Left lung (tissue), 10 donors: Measurements from ENCODE around the gene MTMR1. TPM values are rescaled to one million over a fixed set of nuclear protein-coding genes. Genes with fewer than 3 reads are reported as not detected.

Experiments used
- ATAC-seq: fragments of 200-7000 bp; cut with Tn5 transposase; one replicate; pipeline ENCODE4 v1.9.1; 2020; ENCODE audit warnings: moderate library complexity
- DNase-seq, 4 donors: peaks; one replicate each; pipeline ENCODE4 v3.0.0-alpha.2; 2013 to 2020
- H3K27ac ChIP-seq, 2 donors: fragments of 200-600 bp; sonication (generic) in 1 of 2; one replicate each; pipeline versions ENCODE4 v1.5.0 to v1.8.0; 2020 to 2021
- H3K27me3 ChIP-seq, 2 donors: fragments of 200-600 bp; sonication (generic) in 1 of 2; one replicate each; pipeline versions ENCODE4 v1.5.0 to v1.8.0; 2020 to 2021
- H3K36me3 ChIP-seq, 2 donors: fragments of 200-600 bp; sonication (generic) in 1 of 2; one replicate each; pipeline versions ENCODE4 v1.5.0 to v1.8.0; 2020 to 2021
- H3K4me1 ChIP-seq, 2 donors: fragments of 200-600 bp; one replicate each; pipeline ENCODE4 v1.8.0; 2021
- H3K4me3 ChIP-seq, 2 donors: fragments of 200-600 bp; sonication (generic) in 1 of 2; one replicate each; pipeline versions ENCODE4 v1.5.0 to v1.8.0; 2020 to 2021; ENCODE audit warnings: mild to moderate bottlenecking in 1 of 2
- H3K9me3 ChIP-seq, 2 donors: fragments of 200-600 bp; sonication (generic) in 1 of 2; one replicate each; pipeline versions ENCODE4 v1.5.0 to v1.8.0; 2020 to 2021
- CTCF ChIP-seq, 2 donors: fragments of 200-600 bp; sonication (generic) in 1 of 2; IDR thresholded peaks; one replicate each; pipeline versions ENCODE4 v1.5.0 to v1.8.0; 2021; ENCODE audit warnings: antibody characterized with exemption in 2 of 2
- intact Hi-C, 2 donors: fragments of 100-400 bp; cut with DNase I; formaldehyde crosslinking; loops; one replicate each; pipeline versions ENCODE4 v1.11.2 to v1.14.2; 2022
- polyA plus RNA-seq, 6 donors: library from polyadenylated mRNA; unstranded; fragments of 120-200 nt; gene quantifications; one replicate each; pipeline ENCODE4 v1.2.1, GENCODE V29; 2013; ENCODE audit not compliant: insufficient read length in 6 of 6
- total RNA-seq, 2 donors: library from RNA; stranded (reverse); fragmentation: NEBNext Ultra II Directional; extraction: Animal tissue kit (Norgen Biotek cat#: 25700); gene quantifications; one replicate each; pipeline ENCODE4 v1.2.1, GENCODE V29; 2021
- donor health status: DM: no; HTN: yes; CAD: no.
- donor health status: DM: no; HTN: no; CAD: no.

Gene MTMR1
- total and polyA plus RNA-seq, 8 donors = 17.3 to 23.1 (median 20.7) TPM

- ATAC-seq (no peak), DNase-seq (no peak)
- H3K27me3 ChIP-seq = no peaks in the 10 kb centered on the region
- H3K9me3 ChIP-seq = no peaks in the 10 kb centered on the region
- TF ChIP-seq CTCF (IDR thresholded peaks at IDR 0.05) = no peak
- H3K27ac ChIP-seq = no peak overlapping the region
- intact Hi-C loops = no loop called here
- peaks cover 0 to 26% of the 10 kb centered on the region in 2 donors for H3K36me3 ChIP-seq
- no peak overlapping the region for H3K4me3 ChIP-seq
- H3K4me1 ChIP-seq = no peaks in the 10 kb centered on the region
These were observed 44.8 kb upstream of the MTMR1 start for GRCh38 chrX:150648296-150648940.

GRCh38 chrX:150649096-150649870 lies 43.9 kb upstream of the MTMR1 start:
- Histone ChIP-seq H3K4me3 (no peak overlapping the region), H3K27me3 (no peaks in the 10 kb centered on the region), H3K9me3 (no peaks in the 10 kb centered on the region), H3K4me1 (no peaks in the 10 kb centered on the region), H3K36me3 (peaks cover 0 to 23% of the 10 kb centered on the region in 2 donors), H3K27ac (peak overlapping the region in 1 of 2 donors; percentile 17)
- ATAC-seq = peak; percentile 47
- intact Hi-C loops = no loop called here
- DNase-seq = peak in 1 of 4 donors; percentile 29
- no peak for TF ChIP-seq CTCF (IDR thresholded peaks at IDR 0.05)

- H3K27ac ChIP-seq = no peak overlapping the region
- intact Hi-C loops = no loop called here
- H3K36me3 ChIP-seq = peaks cover 0 to 11% of the 10 kb centered on the region in 2 donors
- TF ChIP-seq CTCF (IDR thresholded peaks at IDR 0.05) = no peak
- H3K27me3 ChIP-seq = no peaks in the 10 kb centered on the region
- no peak overlapping the region for H3K4me3 ChIP-seq
- no peaks in the 10 kb centered on the region for H3K9me3 ChIP-seq
- no peaks in the 10 kb centered on the region for H3K4me1 ChIP-seq
- no peak for DNase-seq
- ATAC-seq = no peak
These were observed 41.3 kb upstream of the MTMR1 start for GRCh38 chrX:150651906-150652305.

- Histone ChIP-seq H3K36me3 (peaks cover 0 to 30% of the 10 kb centered on the region in 2 donors), H3K27ac (no peak overlapping the region), H3K4me1 (no peaks in the 10 kb centered on the region), H3K4me3 (no peak overlapping the region), H3K27me3 (no peaks in the 10 kb centered on the region), H3K9me3 (no peaks in the 10 kb centered on the region)
- no peak for DNase-seq
- ATAC-seq = no peak
- intact Hi-C loops = no loop called here
- TF ChIP-seq CTCF (IDR thresholded peaks at IDR 0.05) = no peak
These were observed 37.4 kb upstream of the MTMR1 start for GRCh38 chrX:150655788-150656187.

GRCh38 chrX:150663073-150663472 lies 30.1 kb upstream of the MTMR1 start:
- H3K27me3 ChIP-seq = no peaks in the 10 kb centered on the region
- H3K4me3 ChIP-seq = no peak overlapping the region
- H3K4me1 ChIP-seq = no peaks in the 10 kb centered on the region
- DNase-seq (no peak), ATAC-seq (peak; percentile 54)
- no peaks in the 10 kb centered on the region for H3K9me3 ChIP-seq
- intact Hi-C loops = no loop called here
- H3K36me3 ChIP-seq = peaks cover 0 to 39% of the 10 kb centered on the region in 2 donors
- TF ChIP-seq CTCF (IDR thresholded peaks at IDR 0.05) = no peak
- H3K27ac ChIP-seq = no peak overlapping the region
